H1 (cell line): ENCODE results near the gene PIEZO1. TPM values are rescaled to one million over a fixed set of nuclear protein-coding genes. Genes with fewer than 3 reads are reported as not detected.

ENCODE experiments used
- CTCF ChIA-PET: fragments of 300-600 bp; sonication (Branson Sonifier 250); formaldehyde crosslinking; loops from one replicate; lab custom pipeline; 2021; ENCODE audit not compliant: partially characterized antibody; lab: Charles Lee
- POLR2A ChIA-PET: fragments of 300-600 bp; sonication (Branson Sonifier 250); formaldehyde crosslinking; loops from one replicate; lab custom pipeline; 2021; ENCODE audit warnings: inconsistent platforms; ENCODE audit not compliant: partially characterized antibody; lab: Charles Lee
- DNase-seq, 2 experiments: peaks; one replicate each; pipeline versions ENCODE4 v3.0.0 to v3.0.0-alpha.2; 2010 to 2022; ENCODE audit warnings: low spot score in 2 of 2, low read depth in 1 of 2, mixed read lengths in 1 of 2
- FAIRE-seq: peaks from 2 replicates; lab custom pipeline; 2011; peaks lifted over from hg19 to GRCh38; lab: Jason Lieb, UNC
- H2AFZ ChIP-seq: 2 replicates; pipeline ENCODE4 v1.8.1; 2012; ENCODE audit warnings: low read length, inconsistent platforms
- H2AK5ac ChIP-seq: 2 replicates; pipeline ENCODE4 v1.6.1; 2013; ENCODE audit warnings: low read depth, low read length
- H2BK120ac ChIP-seq: replicated peaks from 2 replicates; pipeline ENCODE3; 2013; ENCODE audit warnings: low read depth, low read length, inconsistent platforms
- H2BK12ac ChIP-seq: 2 replicates; pipeline ENCODE4 v1.6.1; 2013; ENCODE audit warnings: low read depth, low read length
- H2BK15ac ChIP-seq: 2 replicates; pipeline ENCODE4 v1.6.1; 2013; ENCODE audit warnings: low read length
- H2BK20ac ChIP-seq: 2 replicates; pipeline ENCODE4 v1.6.1; 2013; ENCODE audit warnings: low read length
- H2BK5ac ChIP-seq: 2 replicates; pipeline ENCODE4 v1.6.1; 2013; ENCODE audit warnings: low read depth, low read length
- H3K14ac ChIP-seq: 2 replicates; pipeline ENCODE4 v1.6.1; 2013; ENCODE audit warnings: inconsistent platforms; ENCODE audit not compliant: insufficient read length
- H3K18ac ChIP-seq: 2 replicates; pipeline ENCODE4 v1.6.1; 2013; ENCODE audit warnings: low read length; ENCODE audit errors: extremely low read depth
- H3K23ac ChIP-seq: 2 replicates; pipeline ENCODE4 v1.6.1; 2013; ENCODE audit warnings: inconsistent platforms; ENCODE audit not compliant: insufficient read length
- H3K23me2 ChIP-seq: 2 replicates; pipeline ENCODE4 v1.6.1; 2013; ENCODE audit warnings: low read depth, low read length
- H3K27ac ChIP-seq: 2 replicates; pipeline ENCODE4 v1.6.1; 2011; ENCODE audit warnings: low read depth, low read length, inconsistent platforms
- H3K27me3 ChIP-seq, 4 experiments: replicated peaks in 1 of 4; 1 replicate in 1 of 4; 2 replicates in 3 of 4; pipeline versions ENCODE4 v1.6.1 to v1.8.1; 2011 to 2013; ENCODE audit warnings: low read length in 3 of 4, mild to moderate bottlenecking in 3 of 4, inconsistent platforms in 2 of 4, mixed read lengths in 2 of 4, moderate library complexity in 1 of 4; ENCODE audit not compliant: control insufficient read depth in 3 of 4, insufficient read depth in 3 of 4; ENCODE audit errors: extremely low read depth in 1 of 4
- H3K36me3 ChIP-seq, 4 experiments: 2 replicates each; pipeline versions ENCODE4 v1.6.1 to v1.8.1; 2011 to 2013; ENCODE audit warnings: mild to moderate bottlenecking in 4 of 4, low read length in 3 of 4, moderate library complexity in 2 of 4, control low read depth in 1 of 4, inconsistent platforms in 1 of 4; ENCODE audit not compliant: insufficient read depth in 4 of 4, control insufficient read depth in 2 of 4
- H3K4ac ChIP-seq: replicated peaks from 2 replicates; pipeline ENCODE3; 2013; ENCODE audit warnings: low read length, low read depth, mixed read lengths, inconsistent platforms; ENCODE audit not compliant: insufficient read length
- H3K4me1 ChIP-seq, 4 experiments: replicated peaks in 1 of 4; 1 replicate in 1 of 4; 2 replicates in 3 of 4; pipeline versions ENCODE4 v1.6.1 to v1.8.1; 2011 to 2013; ENCODE audit warnings: low read length in 3 of 4, inconsistent platforms in 2 of 4, mixed read lengths in 1 of 4; ENCODE audit not compliant: insufficient read depth in 4 of 4, control insufficient read depth in 3 of 4
- H3K4me2 ChIP-seq, 2 experiments: 2 replicates each; pipeline versions ENCODE4 v1.6.1 to v1.8.1; 2011 to 2013; ENCODE audit warnings: low read depth in 2 of 2, low read length in 2 of 2, control low read depth in 1 of 2, inconsistent platforms in 1 of 2, mild to moderate bottlenecking in 1 of 2; ENCODE audit not compliant: insufficient read depth in 1 of 2
- H3K4me3 ChIP-seq, 4 experiments: fragments of 200-600, 300-600 bp in 1 of 4; sonication (generic), shearing (Covaris generic), sonication (Bioruptor Twin) in 1 of 4; 2 replicates each; pipeline versions ENCODE4 v1.5.1 to v1.8.1; 2011 to 2016; ENCODE audit warnings: low read length in 4 of 4, low read depth in 3 of 4, control low read depth in 2 of 4, inconsistent platforms in 2 of 4, mild to moderate bottlenecking in 2 of 4, mixed read lengths in 1 of 4, moderate library complexity in 1 of 4; ENCODE audit not compliant: insufficient read depth in 2 of 4; ENCODE audit errors: extremely low read depth in 1 of 4
- H3K56ac ChIP-seq: replicated peaks from 2 replicates; pipeline ENCODE3; 2013; ENCODE audit warnings: low read depth, mild to moderate bottlenecking, mixed read lengths, low read length, inconsistent platforms; ENCODE audit not compliant: insufficient read length
- H3K79me1 ChIP-seq: 2 replicates; pipeline ENCODE4 v1.6.1; 2013; ENCODE audit warnings: low read depth, low read length, control low read depth
- H3K79me2 ChIP-seq, 2 experiments: 2 replicates each; pipeline versions ENCODE4 v1.6.1 to v1.8.1; 2012 to 2013; ENCODE audit warnings: low read length in 2 of 2, mild to moderate bottlenecking in 2 of 2, inconsistent platforms in 1 of 2; ENCODE audit not compliant: insufficient read depth in 2 of 2, control insufficient read depth in 1 of 2
- H3K9ac ChIP-seq, 4 experiments: replicated peaks in 1 of 4; 1 replicate in 1 of 4; 2 replicates in 3 of 4; pipeline versions ENCODE4 v1.6.1 to v1.8.1; 2011 to 2013; ENCODE audit warnings: low read depth in 3 of 4, low read length in 3 of 4, control low read depth in 2 of 4, mild to moderate bottlenecking in 2 of 4, moderate library complexity in 2 of 4, inconsistent platforms in 1 of 4; ENCODE audit errors: extremely low read depth in 1 of 4
- H3K9me3 ChIP-seq, 2 experiments: 2 replicates each; pipeline versions ENCODE4 v1.6.1 to v1.8.1; 2012 to 2013; ENCODE audit warnings: mild to moderate bottlenecking in 2 of 2, moderate library complexity in 2 of 2, control low read depth in 1 of 2, inconsistent platforms in 1 of 2, low read depth in 1 of 2, low read length in 1 of 2, mixed read lengths in 1 of 2; ENCODE audit not compliant: insufficient read depth in 2 of 2
- H4K20me1 ChIP-seq, 2 experiments: replicated peaks in 1 of 2; 2 replicates each; pipeline versions ENCODE3 to v1.8.1; 2011 to 2013; ENCODE audit warnings: inconsistent platforms in 2 of 2, low read length in 2 of 2, mild to moderate bottlenecking in 1 of 2; ENCODE audit not compliant: insufficient read depth in 2 of 2, control insufficient read depth in 1 of 2
- H4K5ac ChIP-seq: 2 replicates; pipeline ENCODE4 v1.6.1; 2013; ENCODE audit warnings: low read length, low read depth, mixed read lengths, inconsistent platforms; ENCODE audit not compliant: insufficient read length
- H4K8ac ChIP-seq: 2 replicates; pipeline ENCODE4 v1.8.0; 2013; ENCODE audit warnings: mild to moderate bottlenecking, moderate library complexity, low read length, inconsistent platforms; ENCODE audit not compliant: insufficient read depth; ENCODE audit errors: extremely low read depth
- H4K91ac ChIP-seq: replicated peaks from 2 replicates; pipeline ENCODE3; 2013; ENCODE audit warnings: low read length, mixed read lengths, inconsistent platforms; ENCODE audit not compliant: insufficient read length
- EGR1 ChIP-seq: IDR thresholded peaks from 2 replicates; pipeline ENCODE4 v1.6.1; 2011; ENCODE audit warnings: low read depth, low read length, borderline replicate concordance
- NRF1 ChIP-seq: IDR thresholded peaks from 2 replicates; pipeline ENCODE4 v1.6.1; 2011; ENCODE audit warnings: mild to moderate bottlenecking, low read depth, low read length, improper control_type of control experiment
- RFX5 ChIP-seq: IDR thresholded peaks from 2 replicates; pipeline ENCODE4 v1.6.1; 2011; ENCODE audit warnings: low read depth, low read length, improper control_type of control experiment, borderline replicate concordance
- SIX5 ChIP-seq: IDR thresholded peaks from 2 replicates; pipeline ENCODE4 v1.6.1; 2011; ENCODE audit warnings: mild to moderate bottlenecking, low read depth, low read length
- WGBS, 2 experiments: shearing (Covaris generic) in 1 of 2; methylation state at CpG; one replicate each; pipeline versions ENCODE4 v1.1.6 to v1.1.7; 2013 to 2015; ENCODE audit warnings: low lambda C conversion rate in 2 of 2, mixed read lengths in 2 of 2, inconsistent platforms in 1 of 2, low coverage in 1 of 2, missing lambda C conversion rate in 1 of 2; ENCODE audit not compliant: insufficient replicate concordance in 2 of 2, insufficient coverage in 1 of 2, insufficient read length in 1 of 2; ENCODE audit errors: extremely low coverage in 1 of 2, missing lambda C conversion rate in 1 of 2; 5-methylcytosine and 5-hydroxymethylcytosine counted together
- polyA plus RNA-seq, 7 experiments: library from polyadenylated mRNA; depleted of rRNA in 3 of 7; stranded (reverse) in 5 of 7; unstranded in 2 of 7; fragments of >200 nt in 5 of 7; fragments of 200-250 nt in 2 of 7; gene quantifications; 1 replicate in 5 of 7; 2 replicates in 1 of 7; 4 replicates in 1 of 7; pipeline versions ENCODE4 v1.2.1 to v1.2.3, GENCODE V29; 2011 to 2013; ENCODE audit warnings: missing spikeins in 2 of 7, mixed read lengths in 2 of 7
- total RNA-seq: library from RNA; stranded (reverse); fragmentation: NEBNext Ultra II Directional; extraction: Animal tissue kit (Norgen Biotek cat#: 25700); gene quantifications from 2 replicates; pipeline ENCODE4 v1.2.1, GENCODE V29; 2021

The PIEZO1 gene
- total and polyA plus RNA-seq, 2 of the 8 experiments (the other 6 are each of a cell fraction or from before 2014, with no cell fraction given), result 42.3 to 67.5 TPM

GRCh38 chr16:88723911-88724310 is 61.1 kb downstream of the PIEZO1 start:
- peaks cover 0 to 13% of the 10 kb centered on the region in 2 experiments for H4K20me1 ChIP-seq
- no peak overlapping the region for H2BK20ac ChIP-seq
- no peaks in the 10 kb centered on the region for H3K79me1 ChIP-seq
- no peak overlapping the region for H3K27ac ChIP-seq
- H2BK12ac ChIP-seq, result no peak overlapping the region
- no peak overlapping the region for H3K14ac ChIP-seq
- 93% methylated on average over 17 of the region's 17 CpGs; no CpG with 5 or more reads in 1 of the 2 experiments for WGBS, 2 experiments
- no peak overlapping the region for H3K56ac ChIP-seq
- H3K18ac ChIP-seq, result no peak overlapping the region
- H3K23me2 ChIP-seq, result no peaks in the 10 kb centered on the region
- no peak overlapping the region for H4K5ac ChIP-seq
- no peak for FAIRE-seq
- H3K4me2 ChIP-seq, result no peak overlapping the region
- H3K79me2 ChIP-seq, result no peaks in the 10 kb centered on the region
- no peak overlapping the region for H2BK5ac ChIP-seq
- H3K27me3 ChIP-seq, result no peaks in the 10 kb centered on the region
- no peak overlapping the region for H4K8ac ChIP-seq
- no peaks in the 10 kb centered on the region for H3K4me1 ChIP-seq
- no peak overlapping the region for H3K4ac ChIP-seq
- no peak overlapping the region for H3K23ac ChIP-seq
- no peak overlapping the region for H2BK15ac ChIP-seq
- H3K9me3 ChIP-seq, result no peaks in the 10 kb centered on the region
- H2BK120ac ChIP-seq, result no peak overlapping the region
- no peak overlapping the region for H2AK5ac ChIP-seq
- H4K91ac ChIP-seq, result no peak overlapping the region
- no peak for TF ChIP-seq RFX5
- no peak for TF ChIP-seq EGR1
- TF ChIP-seq SIX5, result no peak
- TF ChIP-seq NRF1, result no peak
- TF ChIP-seq, all 59 proteins: peak for 0
- no peak overlapping the region for H2AFZ ChIP-seq
- DNase-seq, result no peak
- peaks cover 0 to 30% (median 7%) of the 10 kb centered on the region in 4 experiments; a peak in 4 of 8 replicates for H3K36me3 ChIP-seq
- POLR2A ChIA-PET, result interaction anchor here (1.5 to 1.8 kb wide), 2 partner anchors 9 to 14 kb away, joined by 4 read pairs; no protein-coding TSS in a partner anchor
- H3K4me3 ChIP-seq, result no peak overlapping the region
- no peak overlapping the region for H3K9ac ChIP-seq
- CTCF ChIA-PET, result interaction anchor here (1.0 to 4.5 kb wide), 3 partner anchors 13 to 89 kb away, joined by 3 to 24 read pairs (median 3); no protein-coding TSS in a partner anchor
